Measurements from ENCODE around the gene CEACAM1. TPM values are rescaled to one million over a fixed set of nuclear protein-coding genes. Genes with fewer than 3 reads are reported as not detected.

The CEACAM1 gene
- 1.3 to 2.4 TPM (median 2.3 TPM) in 5 replicates for total RNA-seq (2022; extraction: Qiagen RNA extraction; ENCODE audit: low read depth)

GRCh38 chr19:42528354-42529247 is at the start of gene CEACAM1:
Gene CEACAM1 (minus strand): TSS chr19:42528481. CDS start chr19:42528374, 107 bp downstream.

Other genes starting within 250 kb of the CEACAM1 start
- gene PRR19, start 226.3 kb downstream of the CEACAM1 start, total RNA-seq (2022; extraction: Qiagen RNA extraction; ENCODE audit: low read depth): 3.5 to 4.9 TPM (median 3.7 TPM) in 5 replicates
- gene PAFAH1B3, start 225.9 kb downstream of the CEACAM1 start, total RNA-seq (2022; extraction: Qiagen RNA extraction; ENCODE audit: low read depth): 111 to 154 TPM (median 141 TPM) in 5 replicates
- 2.5 to 3.9 TPM (median 3.2 TPM) in 5 replicates for gene TMEM145, start 215.2 kb downstream of the CEACAM1 start, total RNA-seq (2022; extraction: Qiagen RNA extraction; ENCODE audit: low read depth)
- 17.9 to 30.2 TPM (median 26.0 TPM) in 5 replicates for gene MEGF8, start 202.8 kb downstream of the CEACAM1 start, total RNA-seq (2022; extraction: Qiagen RNA extraction; ENCODE audit: low read depth)
- gene CNFN, start 138.2 kb downstream of the CEACAM1 start, total RNA-seq (2022; extraction: Qiagen RNA extraction; ENCODE audit: low read depth): 35.4 to 51.0 TPM (median 43.8 TPM) in 5 replicates
- 1.3 to 3.0 TPM (median 2.0 TPM) in 5 replicates for gene LIPE, start 101.1 kb downstream of the CEACAM1 start, total RNA-seq (2022; extraction: Qiagen RNA extraction; ENCODE audit: low read depth)
- 0.39 TPM in 1 of 5 replicates, not detected in the others for gene CXCL17, start 85.5 kb downstream of the CEACAM1 start, total RNA-seq (2022; extraction: Qiagen RNA extraction; ENCODE audit: low read depth)
- gene CEACAM8, start 66.4 kb upstream of the CEACAM1 start, total RNA-seq (2022; extraction: Qiagen RNA extraction; ENCODE audit: low read depth): not detected in 5 replicates
- 0.12 to 0.20 TPM (median 0.13 TPM) in 3 of 5 replicates, not detected in the others for gene PSG3, start 212.0 kb upstream of the CEACAM1 start, total RNA-seq (2022; extraction: Qiagen RNA extraction; ENCODE audit: low read depth)
- 0.14 to 0.19 TPM (median 0.16 TPM) in 4 of 5 replicates, not detected in the other for gene PSG8, start 237.2 kb upstream of the CEACAM1 start, total RNA-seq (2022; extraction: Qiagen RNA extraction; ENCODE audit: low read depth)

Data from A549 treated with ZK216348 at 1 μM for 4 hours (cell line).